ENCODE results near the gene ATP6V1A.

Gene ATP6V1A

GRCh38 chr3:113741620-113742019 is 5.2 kb upstream of the ATP6V1A start:
- intact Hi-C loops (cut with DNase I; ENCODE audit: low total_unique reads), result no loop called here
- Histone ChIP-seq H3K36me3 (no peaks in the 10 kb centered on the region), H3K4me3 (no peak overlapping the region), H3K4me1 (peaks cover 0 to 35% (median 24%) of the 10 kb centered on the region in 4 donors), H3K27me3 (no peaks in the 10 kb centered on the region), H3K27ac (no peak overlapping the region), H3K9me3 (no peaks in the 10 kb centered on the region)
- DNase-seq, result no peak
- no peak for TF ChIP-seq CTCF (IDR thresholded peaks at IDR 0.05)

- Histone ChIP-seq H3K9me3 (no peaks in the 10 kb centered on the region), H3K27me3 (no peaks in the 10 kb centered on the region), H3K4me3 (no peak overlapping the region), H3K4me1 (peaks cover 0 to 39% (median 27%) of the 10 kb centered on the region in 4 donors), H3K27ac (no peak overlapping the region), H3K36me3 (no peaks in the 10 kb centered on the region)
- no peak for DNase-seq
- intact Hi-C loops (cut with DNase I; ENCODE audit: low total_unique reads), result no loop called here
- no peak for TF ChIP-seq CTCF (IDR thresholded peaks at IDR 0.05)
These were observed 3.7 kb upstream of the ATP6V1A start for GRCh38 chr3:113743006-113743630.

- DNase-seq, result peak; percentile 83 to 84
- Histone ChIP-seq H3K4me1 (peaks cover 0 to 50% (median 30%) of the 10 kb centered on the region in 4 donors), H3K36me3 (no peaks in the 10 kb centered on the region), H3K9me3 (no peaks in the 10 kb centered on the region), H3K27me3 (no peaks in the 10 kb centered on the region), H3K27ac (peak overlapping the region; percentile 98 to 100), H3K4me3 (peak overlapping the region; percentile 88 to 100)
- intact Hi-C loops (cut with DNase I; ENCODE audit: low total_unique reads), result loop anchor here (5.0 kb wide), 1 partner anchor 312 kb away; the partner anchor contains the start of genes CCDC191 and QTRT2
- peak; percentile 52 to 55 for TF ChIP-seq CTCF (IDR thresholded peaks at IDR 0.05)
These were observed 1.7 kb upstream of the ATP6V1A start for GRCh38 chr3:113744941-113745755.

- peak in 1 of 2 experiments; percentile 6 for TF ChIP-seq CTCF (IDR thresholded peaks at IDR 0.05)
- H3K4me1 ChIP-seq, result peaks cover 0 to 49% (median 30%) of the 10 kb centered on the region in 4 donors
These were observed 883 bp upstream of the ATP6V1A start, which contains the start of gene NAA50 for GRCh38 chr3:113745756-113746547. TSS of gene NAA50 (minus strand) at chr3:113746249. CDS start at chr3:113745949, 300 bp downstream.

More at GRCh38 chr3:113745756-113746547, 883 bp upstream of the ATP6V1A start, which contains the start of gene NAA50:
- Histone ChIP-seq H3K4me3 (peak within 1 kb of the TSS; percentile 88 to 100), H3K9me3 (no peaks in the 10 kb centered on the region), H3K36me3 (no peaks in the 10 kb centered on the region), H3K27ac (peak within 1 kb of the TSS; percentile 98 to 100), H3K27me3 (no peaks in the 10 kb centered on the region)
- intact Hi-C loops (cut with DNase I; ENCODE audit: low total_unique reads), result loop anchor here (2.0 to 5.0 kb wide), 2 partner anchors 49 to 311 kb away; partner anchors contain the start of genes CCDC191, QTRT2 and USF3
- DNase-seq, result peak; percentile 95 to 98
